Mucosa of stomach (tissue), 1 donor: ENCODE results near the gene DCP1B.

Experiments
- H3K27me3 ChIP-seq: one replicate; pipeline ENCODE4 v1.7.0; 2013; ENCODE audit warnings: mild to moderate bottlenecking, low read length; ENCODE audit not compliant: control insufficient read depth, insufficient read depth
- H3K36me3 ChIP-seq: one replicate; pipeline ENCODE4 v1.7.0; 2013; ENCODE audit warnings: low read length; ENCODE audit not compliant: control insufficient read depth, insufficient read depth
- H3K4me1 ChIP-seq: one replicate; pipeline ENCODE4 v1.7.0; 2013; ENCODE audit warnings: mild to moderate bottlenecking, low read length; ENCODE audit not compliant: control insufficient read depth, insufficient read depth
- H3K4me3 ChIP-seq: one replicate; pipeline ENCODE4 v1.7.0; 2013; ENCODE audit warnings: low read length
- H3K9ac ChIP-seq: one replicate; pipeline ENCODE4 v1.7.0; 2013; ENCODE audit warnings: mild to moderate bottlenecking, low read length, moderate library complexity
- H3K9me3 ChIP-seq: one replicate; pipeline ENCODE4 v1.7.0; 2013; ENCODE audit warnings: mild to moderate bottlenecking, low read length, moderate library complexity; ENCODE audit not compliant: control insufficient read depth
- donor health status: Pancreatic carcinoma.

Gene DCP1B

DNA sequence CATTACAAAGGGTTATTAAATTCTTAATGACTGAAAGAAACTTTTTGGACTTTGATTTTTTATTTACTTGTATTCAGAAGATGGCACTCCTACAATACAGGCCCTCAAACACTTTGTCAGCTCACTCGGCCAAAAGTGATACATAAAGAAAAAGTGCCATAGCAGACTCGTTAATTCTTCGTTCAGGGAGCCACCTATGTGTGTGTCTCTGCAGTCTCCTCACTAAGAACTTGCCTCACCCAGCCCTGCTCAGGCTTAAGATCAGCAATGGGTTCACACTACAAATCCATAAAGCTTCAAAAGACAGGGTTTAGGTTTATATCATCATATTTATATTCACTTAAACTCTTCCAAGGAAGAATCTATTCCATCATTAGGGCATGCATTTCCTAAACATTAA, 11.5 kb downstream of the DCP1B start:
- no peaks in the 10 kb centered on the region for H3K36me3 ChIP-seq
- no peak overlapping the region for H3K9ac ChIP-seq

DNA sequence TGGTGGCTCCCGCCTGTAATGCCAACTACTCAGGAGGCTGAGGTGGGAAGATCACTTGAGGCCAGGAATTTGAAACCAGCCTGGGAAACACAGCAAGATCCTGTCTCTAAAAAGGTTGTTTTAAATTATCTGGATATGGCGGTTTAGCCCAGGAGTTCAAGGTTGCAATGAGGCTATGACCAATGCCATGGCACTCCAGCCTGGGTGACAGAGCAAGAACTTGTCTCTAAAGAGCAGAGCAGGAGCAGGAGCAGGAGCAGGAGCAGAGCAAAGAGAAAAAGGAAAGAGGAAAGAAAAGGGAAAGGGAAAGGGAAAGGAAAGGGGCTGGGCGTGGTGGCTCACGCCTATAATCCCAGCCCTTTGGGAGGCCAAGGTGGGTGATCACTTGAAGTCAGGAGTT, 15.1 kb downstream of the DCP1B start:
- H3K4me3 ChIP-seq, result no peak overlapping the region
- no peaks in the 10 kb centered on the region for H3K36me3 ChIP-seq
- no peak overlapping the region for H3K9ac ChIP-seq
- no peaks in the 10 kb centered on the region for H3K27me3 ChIP-seq
- peaks cover 9% of the 10 kb centered on the region for H3K9me3 ChIP-seq
- no peaks in the 10 kb centered on the region for H3K4me1 ChIP-seq

More for the DNA sequence above, 11.5 kb downstream of the DCP1B start:
- H3K4me1 ChIP-seq, result no peaks in the 10 kb centered on the region
- H3K9me3 ChIP-seq, result no peaks in the 10 kb centered on the region
- no peaks in the 10 kb centered on the region for H3K27me3 ChIP-seq
- H3K4me3 ChIP-seq, result no peak overlapping the region

DNA sequence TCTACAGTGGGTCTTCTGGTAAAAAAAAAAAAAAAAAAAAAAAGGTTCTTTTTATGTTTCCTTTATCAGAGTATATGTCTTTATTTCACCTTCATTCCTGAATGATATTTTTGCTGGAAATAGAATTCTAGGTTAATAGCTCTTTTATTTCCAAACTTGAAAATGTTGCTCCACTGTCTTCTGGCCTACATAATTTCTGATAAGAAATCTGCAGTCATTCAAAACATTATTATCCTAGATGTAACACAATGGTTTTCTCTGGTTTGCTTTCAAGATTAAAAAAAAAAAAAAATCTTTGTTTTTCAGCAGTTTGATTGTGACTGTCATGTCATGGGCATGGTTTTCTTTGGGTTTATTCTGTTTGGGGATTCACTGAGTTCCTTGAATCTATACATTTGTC, 19.5 kb downstream of the DCP1B start:
- H3K4me3 ChIP-seq, result no peak overlapping the region
- H3K27me3 ChIP-seq, result no peaks in the 10 kb centered on the region
- no peak overlapping the region for H3K9ac ChIP-seq
- peaks cover 9% of the 10 kb centered on the region for H3K9me3 ChIP-seq
- H3K4me1 ChIP-seq, result no peaks in the 10 kb centered on the region
- no peaks in the 10 kb centered on the region for H3K36me3 ChIP-seq

DNA sequence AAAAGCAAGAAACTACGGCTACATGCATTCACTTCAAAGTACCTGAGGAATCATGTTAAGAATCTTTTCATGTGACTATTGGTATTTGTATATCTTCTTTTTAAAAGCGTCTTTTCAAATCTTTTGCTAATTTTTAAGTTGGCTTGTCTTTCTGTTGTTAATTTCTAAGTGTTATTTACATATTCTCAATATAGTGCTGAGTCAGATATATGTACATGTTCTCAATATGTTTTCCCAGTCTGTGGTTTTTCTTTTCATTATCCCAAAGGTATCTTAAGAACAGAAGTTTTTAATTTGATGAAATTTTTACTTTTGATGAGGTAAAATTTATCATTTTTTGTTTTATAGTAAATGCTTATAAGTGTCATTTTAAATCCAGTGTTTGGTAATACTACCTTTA, 24.0 kb downstream of the DCP1B start:
- Histone ChIP-seq H3K36me3 (no peaks in the 10 kb centered on the region), H3K4me3 (no peak overlapping the region), H3K4me1 (no peaks in the 10 kb centered on the region), H3K9ac (no peak overlapping the region), H3K9me3 (no peaks in the 10 kb centered on the region), H3K27me3 (no peaks in the 10 kb centered on the region)

DNA sequence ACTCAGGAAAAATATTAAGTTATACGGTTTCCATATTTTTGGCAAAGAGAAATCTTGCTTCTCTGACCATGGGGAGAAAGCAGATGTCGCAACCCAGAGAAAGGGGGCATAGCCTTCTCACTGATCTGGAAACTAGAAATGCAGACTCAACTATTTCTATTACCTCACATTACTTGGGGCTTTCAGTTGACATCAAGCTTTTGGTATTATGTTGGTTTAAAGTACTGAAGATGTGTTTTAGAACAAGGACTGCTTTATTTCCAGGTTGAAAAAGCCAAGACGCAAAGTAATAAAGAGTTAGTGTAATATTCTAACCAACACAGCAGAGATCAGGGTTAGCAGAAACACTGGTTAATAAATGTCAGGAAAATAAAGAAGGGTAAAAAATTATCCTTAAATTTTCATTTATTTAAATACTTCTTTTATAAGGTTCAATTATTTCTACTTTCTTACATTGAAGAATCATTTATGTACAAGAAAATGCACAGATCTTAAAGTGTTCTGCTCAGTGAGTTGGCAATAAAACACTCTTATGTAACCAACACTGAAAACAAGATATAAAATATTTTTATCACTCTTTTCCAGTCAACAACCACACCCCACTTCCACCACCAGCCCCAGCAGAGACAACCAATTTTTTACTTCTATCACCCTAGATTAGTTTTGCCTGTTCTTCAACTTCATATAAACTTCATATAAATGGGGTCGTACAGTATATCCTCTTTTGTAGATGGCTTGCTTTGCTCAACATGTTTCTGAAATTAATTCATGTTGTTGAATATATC, 26.0 kb downstream of the DCP1B start:
- Histone ChIP-seq H3K27me3 (no peaks in the 10 kb centered on the region), H3K9ac (no peak overlapping the region), H3K9me3 (no peaks in the 10 kb centered on the region), H3K4me3 (no peak overlapping the region), H3K36me3 (no peaks in the 10 kb centered on the region), H3K4me1 (no peaks in the 10 kb centered on the region)

DNA sequence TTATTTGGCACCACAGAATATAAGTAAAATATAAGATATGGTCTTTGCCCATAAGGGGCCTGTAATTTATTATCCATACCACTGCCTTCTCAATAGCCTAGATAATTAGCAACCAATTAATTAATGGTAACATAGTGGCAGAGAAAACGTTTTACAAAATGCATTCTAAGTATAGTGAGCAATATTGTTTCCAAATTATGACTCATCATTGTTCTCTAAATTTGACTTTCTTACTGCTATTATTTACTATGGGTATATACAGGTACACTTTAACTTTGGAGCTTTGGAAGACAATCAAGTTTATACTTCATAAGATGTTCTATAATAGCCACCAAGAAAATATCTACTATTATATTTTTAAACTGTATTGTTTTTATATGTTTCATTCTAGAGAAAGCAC, 26.7 kb downstream of the DCP1B start:
- Histone ChIP-seq H3K4me1 (no peaks in the 10 kb centered on the region), H3K36me3 (no peaks in the 10 kb centered on the region), H3K27me3 (no peaks in the 10 kb centered on the region), H3K4me3 (no peak overlapping the region), H3K9ac (no peak overlapping the region), H3K9me3 (no peaks in the 10 kb centered on the region)

DNA sequence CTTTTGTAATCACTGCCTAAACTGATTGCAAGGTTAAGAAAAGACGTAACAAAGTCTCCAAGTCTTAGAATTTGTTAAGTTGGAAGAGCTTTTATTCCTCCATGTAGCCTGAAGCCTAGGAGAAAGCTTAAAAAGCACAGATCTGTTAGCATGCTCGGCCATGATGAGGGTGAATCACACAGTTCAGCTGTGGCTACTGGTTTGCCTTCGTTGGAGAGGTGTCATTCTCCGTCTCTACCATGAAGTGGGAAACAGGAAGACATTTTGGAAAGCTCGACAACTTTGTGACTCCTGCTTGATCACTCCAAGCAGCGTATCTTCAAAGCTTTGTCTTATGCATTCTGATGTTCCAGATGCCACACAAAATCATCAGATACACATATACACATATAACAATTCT, 27.1 kb downstream of the DCP1B start:
- Histone ChIP-seq H3K27me3 (no peaks in the 10 kb centered on the region), H3K4me1 (no peaks in the 10 kb centered on the region), H3K9ac (no peak overlapping the region), H3K4me3 (no peak overlapping the region), H3K9me3 (no peaks in the 10 kb centered on the region), H3K36me3 (no peaks in the 10 kb centered on the region)

DNA sequence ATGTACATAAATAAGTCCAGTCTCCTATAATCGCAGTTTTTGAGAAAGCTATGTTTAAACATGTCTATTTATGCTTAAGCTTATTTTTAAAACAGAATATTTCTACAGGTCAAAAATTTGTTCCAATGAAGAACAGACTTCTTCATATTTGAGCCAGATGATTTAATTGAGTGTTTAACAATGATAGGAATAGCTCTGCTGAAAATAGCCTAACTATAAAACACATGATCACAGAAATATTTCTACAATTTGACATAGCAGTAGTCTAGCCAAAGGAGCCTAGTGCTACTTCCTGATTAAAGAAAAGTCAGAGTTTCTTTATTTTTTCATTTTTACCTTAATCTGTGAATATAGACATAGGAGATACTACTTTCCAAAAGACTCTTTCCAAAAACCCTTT, 29.4 kb downstream of the DCP1B start:
- Histone ChIP-seq H3K27me3 (no peaks in the 10 kb centered on the region), H3K9ac (no peak overlapping the region), H3K36me3 (no peaks in the 10 kb centered on the region), H3K4me1 (no peaks in the 10 kb centered on the region), H3K4me3 (no peak overlapping the region), H3K9me3 (no peaks in the 10 kb centered on the region)

DNA sequence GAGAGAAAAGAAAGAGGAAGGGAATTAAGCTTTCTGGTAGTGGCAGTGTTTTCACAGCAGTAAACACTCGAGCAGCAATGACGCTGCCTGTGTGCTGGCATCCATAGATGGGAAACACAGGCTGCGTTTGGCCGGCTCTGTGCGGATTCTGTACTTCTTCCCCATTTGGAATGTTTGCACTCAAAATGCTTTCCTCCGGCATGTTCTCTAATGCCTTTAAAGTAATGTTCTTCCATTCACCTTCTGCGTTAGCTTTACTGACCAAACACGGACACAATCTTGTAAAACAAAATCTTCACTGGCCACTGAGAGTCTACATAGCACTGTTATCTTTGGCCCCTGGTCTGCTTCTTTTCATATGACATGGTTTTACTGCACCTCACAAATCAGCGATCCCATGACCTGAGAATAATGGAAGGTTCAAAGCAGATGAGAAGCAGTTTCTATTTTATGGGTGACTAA, 31.4 kb downstream of the DCP1B start:
- Histone ChIP-seq H3K9me3 (no peaks in the 10 kb centered on the region), H3K4me3 (no peak overlapping the region), H3K36me3 (no peaks in the 10 kb centered on the region), H3K27me3 (no peaks in the 10 kb centered on the region), H3K4me1 (no peaks in the 10 kb centered on the region), H3K9ac (no peak overlapping the region)

DNA sequence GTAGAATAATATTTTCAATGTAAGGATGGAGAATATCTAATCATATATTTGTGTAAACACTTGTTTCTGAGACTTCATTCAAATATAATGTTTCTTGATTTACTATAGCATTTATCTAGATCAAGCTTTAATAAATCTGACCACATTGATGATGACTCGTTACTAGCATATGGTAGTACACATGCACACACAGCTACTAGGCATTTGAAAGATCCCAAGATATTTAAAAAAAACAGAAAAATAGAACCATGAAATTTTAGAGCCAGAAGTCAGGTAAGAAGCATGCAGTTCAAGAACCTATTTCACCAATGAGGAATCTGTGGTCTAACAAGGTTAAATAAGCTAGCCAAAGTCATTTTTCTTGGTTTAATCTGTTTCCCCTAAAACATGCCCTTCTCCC, 32.0 kb downstream of the DCP1B start:
- no peaks in the 10 kb centered on the region for H3K4me1 ChIP-seq
- no peaks in the 10 kb centered on the region for H3K9me3 ChIP-seq
- H3K4me3 ChIP-seq, result no peak overlapping the region
- H3K9ac ChIP-seq, result no peak overlapping the region
- no peaks in the 10 kb centered on the region for H3K36me3 ChIP-seq
- no peaks in the 10 kb centered on the region for H3K27me3 ChIP-seq

DNA sequence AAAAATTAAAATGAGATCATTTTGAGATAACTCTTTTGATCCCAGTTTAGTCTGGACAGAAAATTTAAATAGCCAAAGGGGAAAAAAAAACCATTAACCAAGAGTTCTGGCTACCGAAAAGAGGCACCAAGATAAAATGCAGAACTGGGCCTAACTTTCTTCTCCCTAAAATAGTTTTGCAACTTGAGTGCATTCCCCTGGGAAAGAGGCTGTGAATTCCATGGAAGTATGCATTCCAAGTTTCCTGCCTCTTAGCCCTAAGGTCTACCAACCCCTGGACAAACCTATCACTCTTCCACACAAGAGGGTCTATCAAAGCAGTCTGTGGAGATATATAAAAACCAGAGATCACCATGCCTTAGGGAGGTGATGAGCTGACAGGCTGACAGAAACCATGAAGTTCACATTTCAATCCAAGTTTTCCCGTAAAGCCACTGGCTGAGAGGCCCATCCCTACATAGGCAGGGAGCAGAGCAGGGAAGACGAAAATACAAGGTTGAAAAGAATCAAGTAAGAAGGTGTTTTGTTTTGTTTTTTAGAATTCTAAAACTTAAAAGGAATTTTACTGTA, 33.8 kb downstream of the DCP1B start:
- H3K4me3 ChIP-seq, result no peak overlapping the region
- H3K9me3 ChIP-seq, result no peaks in the 10 kb centered on the region
- H3K9ac ChIP-seq, result no peak overlapping the region
- H3K4me1 ChIP-seq, result no peaks in the 10 kb centered on the region
- H3K36me3 ChIP-seq, result no peaks in the 10 kb centered on the region
- no peaks in the 10 kb centered on the region for H3K27me3 ChIP-seq

DNA sequence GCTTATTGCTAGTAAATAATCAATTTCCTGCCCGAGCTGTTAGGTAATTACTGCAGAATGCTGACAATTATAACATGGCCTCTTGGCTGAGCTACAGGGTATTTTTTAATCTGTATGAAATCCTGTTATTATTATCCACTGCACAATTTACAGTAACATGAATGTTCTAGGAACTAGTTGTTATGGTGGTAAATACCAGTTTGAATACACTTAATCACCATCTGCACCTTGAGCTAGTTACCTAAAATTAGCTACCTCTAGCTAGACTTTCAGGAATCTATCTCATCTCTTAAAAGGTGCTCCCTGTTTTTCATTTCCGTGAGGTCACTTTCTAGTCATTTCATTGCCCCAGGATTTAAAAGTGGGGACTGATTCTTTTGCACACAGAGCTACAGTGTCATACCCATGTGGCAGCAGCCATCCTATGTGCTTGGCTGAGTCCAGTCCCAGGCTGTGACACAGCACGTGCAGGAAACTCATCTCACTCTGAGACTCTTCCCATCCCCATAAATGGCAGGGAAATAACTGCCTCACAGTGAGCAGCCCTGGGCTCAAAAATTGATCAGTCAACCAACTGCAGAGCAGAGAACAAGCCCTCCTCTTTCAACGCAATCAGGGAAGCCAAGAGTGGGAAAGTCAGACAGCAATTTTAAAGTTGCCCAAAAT, 37.6 kb downstream of the DCP1B start:
- Histone ChIP-seq H3K27me3 (no peaks in the 10 kb centered on the region), H3K9ac (no peak overlapping the region), H3K4me1 (no peaks in the 10 kb centered on the region), H3K4me3 (no peak overlapping the region), H3K36me3 (no peaks in the 10 kb centered on the region), H3K9me3 (no peaks in the 10 kb centered on the region)
